Measurements from ENCODE around the gene SPOCK2. TPM values are rescaled to one million over a fixed set of nuclear protein-coding genes. Genes with fewer than 3 reads are reported as not detected.

SPOCK2 gene
- total RNA-seq, 1 experiment from 2014 or later, result 1.8 TPM

GRCh38 chr10:72105710-72106109, 17.4 kb upstream of the SPOCK2 start:
- Histone ChIP-seq H3K23me2 (ENCODE audit: insufficient read length, low read depth, low read length, poor library complexity, severe bottlenecking) (no peaks in the 10 kb centered on the region), H3K4ac (ENCODE audit: low read depth, low read length) (no peak overlapping the region), H3K9ac (ENCODE audit: extremely low read depth, insufficient read length, low read length) (no peak overlapping the region), H3K9me3 (ENCODE audit: control insufficient read depth, low read depth, low read length) (no peaks in the 10 kb centered on the region), H3K14ac (ENCODE audit: insufficient read depth, low read length) (no peak overlapping the region), H3K18ac (ENCODE audit: insufficient read length, low read depth, low read length) (no peak overlapping the region), H3K79me2 (ENCODE audit: insufficient read depth, low read length) (no peaks in the 10 kb centered on the region), H4K20me1 (ENCODE audit: control insufficient read depth, insufficient read depth, insufficient read length) (no peaks in the 10 kb centered on the region), H3T11ph (ENCODE audit: low read length) (no peak overlapping the region), H3K79me1 (ENCODE audit: insufficient read depth, low read depth, low read length, poor library complexity, severe bottlenecking) (no peaks in the 10 kb centered on the region), H2BK120ac (ENCODE audit: low read depth, low read length, poor library complexity, severe bottlenecking) (no peak overlapping the region), H4K5ac (ENCODE audit: insufficient read length, low read depth, low read length) (no peak overlapping the region), H2AK5ac (ENCODE audit: insufficient read length, low read length) (no peak overlapping the region), H3K4me2 (ENCODE audit: insufficient read depth, insufficient read length, low read length) (no peak overlapping the region), H2BK20ac (ENCODE audit: low read depth, low read length, poor library complexity, severe bottlenecking) (no peak overlapping the region), H4K8ac (replicated peaks; ENCODE audit: insufficient read length, low read depth, low read length) (no peak overlapping the region), H2AFZ (ENCODE audit: low read length) (no peak overlapping the region), H2BK12ac (ENCODE audit: insufficient read length, low read depth, low read length) (no peak overlapping the region), H3K27ac (ENCODE audit: insufficient read length, low read depth, low read length) (no peak overlapping the region), H3K56ac (ENCODE audit: insufficient read length, low read depth, low read length) (no peak overlapping the region), H3K23ac (ENCODE audit: insufficient read length, low read depth, low read length) (no peak overlapping the region), H3K4me1 (ENCODE audit: insufficient read depth, low read length) (no peaks in the 10 kb centered on the region), H2BK15ac (ENCODE audit: low read depth, low read length) (no peak overlapping the region), H2BK5ac (ENCODE audit: insufficient read length, low read length) (no peak overlapping the region), H4K91ac (ENCODE audit: insufficient read length, low read depth, low read length) (no peak overlapping the region), H3K27me3 (ENCODE audit: insufficient read depth, low read length) (no peaks in the 10 kb centered on the region)
- DNase-seq, result no peak
- Mint-ChIP-seq H3K4me1 (peaks cover 0 to 4% of the 10 kb centered on the region in 2 experiments; a peak in 1 of 4 replicates), H3K27ac (no peak overlapping the region), H3K9me3 (no peaks in the 10 kb centered on the region), H3K36me3 (ENCODE audit: insufficient read depth in 1 of 3, low read depth in 3 of 3) (peaks cover 0 to 12% (median 12%) of the 10 kb centered on the region in 3 experiments; a peak in 5 of 7 replicates), H3K4me3 (no peak overlapping the region), H3K27me3 (ENCODE audit: low read depth) (no peaks in the 10 kb centered on the region)
- TF ChIP-seq CTCF (conservative IDR thresholded peaks at IDR 0.05), result no peak
- WGBS (ENCODE audit: extremely low coverage, insufficient read length, low lambda C conversion rate), result no CpG with 5 or more reads among the region's 5 CpGs
